CD14-positive monocyte (primary cell): ENCODE measurements around the gene CYRIA. TPM values are rescaled to one million over a fixed set of nuclear protein-coding genes. Genes with fewer than 3 reads are reported as not detected.

Experiments used
- DNase-seq, 3 donors: peaks; one replicate each; pipeline ENCODE4 v3.0.0-alpha.2; 2011 to 2022
- H2AFZ ChIP-seq: 2 replicates; pipeline ENCODE4 v1.6.0; 2012; ENCODE audit warnings: mild to moderate bottlenecking, low read depth, low read length, inconsistent platforms; ENCODE audit not compliant: insufficient read depth, poor library complexity, severe bottlenecking
- H3K27ac ChIP-seq, 2 donors: 1 replicate in 1 of 2; 2 replicates in 1 of 2; pipeline ENCODE4 v1.5.1; 2012 to 2013; ENCODE audit warnings: low read length in 2 of 2, control low read depth in 1 of 2, inconsistent platforms in 1 of 2, low read depth in 1 of 2, mild to moderate bottlenecking in 1 of 2
- H3K27me3 ChIP-seq, 2 donors: one replicate each; pipeline versions ENCODE4 v1.6.0 to v1.6.1; 2011 to 2013; ENCODE audit warnings: low read length in 2 of 2; ENCODE audit not compliant: control insufficient read depth in 2 of 2, insufficient read depth in 2 of 2
- H3K36me3 ChIP-seq, 2 donors: replicated peaks in 1 of 2; 1 replicate in 1 of 2; 2 replicates in 1 of 2; pipeline versions ENCODE4 v1.5.1 to v1.6.1; 2012 to 2013; ENCODE audit warnings: low read length in 2 of 2, control low read depth in 1 of 2, inconsistent platforms in 1 of 2, mild to moderate bottlenecking in 1 of 2; ENCODE audit not compliant: insufficient read depth in 2 of 2, control insufficient read depth in 1 of 2
- H3K4me1 ChIP-seq, 2 donors: 1 replicate in 1 of 2; 2 replicates in 1 of 2; pipeline versions ENCODE4 v1.5.1 to v1.6.1; 2012 to 2013; ENCODE audit warnings: low read length in 2 of 2, control low read depth in 1 of 2, inconsistent platforms in 1 of 2, mild to moderate bottlenecking in 1 of 2, moderate library complexity in 1 of 2; ENCODE audit not compliant: insufficient read depth in 2 of 2, control insufficient read depth in 1 of 2
- H3K4me2 ChIP-seq: replicated peaks from 2 replicates; pipeline ENCODE3; 2012; ENCODE audit warnings: low read length, moderate library complexity, mild to moderate bottlenecking; ENCODE audit not compliant: poor library complexity, severe bottlenecking; ENCODE audit errors: extremely low read depth
- H3K4me3 ChIP-seq, 3 experiments: fragments of 200-600 bp in 1 of 3; sonication (generic) in 1 of 3; replicated peaks in 1 of 3; 1 replicate in 2 of 3; 2 replicates in 1 of 3; pipeline ENCODE4 v1.5.1; 2011 to 2013; ENCODE audit warnings: low read length in 3 of 3, mild to moderate bottlenecking in 3 of 3, control low read depth in 2 of 3, low read depth in 2 of 3, inconsistent platforms in 1 of 3, moderate library complexity in 1 of 3
- H3K79me2 ChIP-seq: 2 replicates; pipeline ENCODE4 v1.6.0; 2012; ENCODE audit warnings: mild to moderate bottlenecking, control low read depth, inconsistent platforms, low read length, moderate library complexity; ENCODE audit not compliant: insufficient read depth
- H3K9ac ChIP-seq: 2 replicates; pipeline ENCODE4 v1.6.0; 2017; ENCODE audit warnings: low read length, mild to moderate bottlenecking; ENCODE audit not compliant: insufficient read depth, poor library complexity, severe bottlenecking
- H3K9me3 ChIP-seq, 2 donors: replicated peaks in 1 of 2; 1 replicate in 1 of 2; 2 replicates in 1 of 2; pipeline versions ENCODE4 v1.5.1 to v1.6.1; 2012 to 2013; ENCODE audit warnings: low read length in 2 of 2, control low read depth in 1 of 2; ENCODE audit not compliant: control insufficient read depth in 1 of 2, insufficient read depth in 1 of 2
- H4K20me1 ChIP-seq: 2 replicates; pipeline ENCODE4 v1.6.0; 2012; ENCODE audit warnings: mild to moderate bottlenecking, low read length, control low read depth, moderate library complexity; ENCODE audit not compliant: insufficient read depth
- H3K27ac Mint-ChIP-seq, 7 donors: one replicate each; pipeline ENCODE4 v1.8.0; 2020; ENCODE audit warnings: mild to moderate bottlenecking in 7 of 7, mixed read lengths in 7 of 7, moderate library complexity in 6 of 7, inconsistent platforms in 2 of 7
- H3K27me3 Mint-ChIP-seq, 3 donors: one replicate each; pipeline ENCODE4 v1.8.0; 2021 to 2022; ENCODE audit warnings: low read depth in 3 of 3, mild to moderate bottlenecking in 3 of 3, mixed read lengths in 3 of 3, moderate library complexity in 3 of 3, inconsistent platforms in 1 of 3
- H3K36me3 Mint-ChIP-seq, 2 donors: one replicate each; pipeline ENCODE4 v1.8.0; 2020; ENCODE audit warnings: mixed read lengths in 2 of 2, inconsistent platforms in 1 of 2, mild to moderate bottlenecking in 1 of 2
- H3K4me1 Mint-ChIP-seq: one replicate; pipeline ENCODE4 v1.8.0; 2020; ENCODE audit warnings: mild to moderate bottlenecking, mixed read lengths
- H3K4me3 Mint-ChIP-seq, 2 donors: one replicate each; pipeline ENCODE4 v1.8.0; 2020; ENCODE audit warnings: mild to moderate bottlenecking in 2 of 2, mixed read lengths in 2 of 2, moderate library complexity in 1 of 2
- H3K9me3 Mint-ChIP-seq, 7 donors: one replicate each; pipeline ENCODE4 v1.8.0; 2020 to 2022; ENCODE audit warnings: mixed read lengths in 7 of 7, mild to moderate bottlenecking in 6 of 7, moderate library complexity in 6 of 7, inconsistent platforms in 2 of 7
- WGBS: methylation state at CpG from one replicate; pipeline ENCODE4 v1.1.5; 2013; ENCODE audit warnings: missing lambda C conversion rate; ENCODE audit not compliant: insufficient coverage; 5-methylcytosine and 5-hydroxymethylcytosine counted together
- intact Hi-C, 2 donors: fragments of 100-400 bp; cut with micrococcal nuclease; formaldehyde crosslinking; loops; one replicate each; pipeline versions ENCODE4 v1.15.0 to v1.15.1; 2023
- polyA plus RNA-seq, 3 donors: library from polyadenylated mRNA; depleted of rRNA in 1 of 3; unstranded in 2 of 3; stranded (reverse) in 1 of 3; fragments of 300-500 nt in 2 of 3; fragments of >200 nt in 1 of 3; fragmentation: Illumina TruSeq in 2 of 3; gene quantifications; 1 replicate in 2 of 3; 2 replicates in 1 of 3; pipeline ENCODE4 v1.2.3, GENCODE V29; 2012 to 2021
- TF ChIP-seq, protein P1 (sequence below): fragments of 200-600 bp; IDR thresholded peaks from one replicate; pipeline ENCODE4 v1.8.0; 2022; ENCODE audit warnings: antibody characterized with exemption, mild to moderate bottlenecking

CYRIA gene
- polyA plus RNA-seq, 3 donors, result 55.9 to 101 (median 72.4) TPM

DNA sequence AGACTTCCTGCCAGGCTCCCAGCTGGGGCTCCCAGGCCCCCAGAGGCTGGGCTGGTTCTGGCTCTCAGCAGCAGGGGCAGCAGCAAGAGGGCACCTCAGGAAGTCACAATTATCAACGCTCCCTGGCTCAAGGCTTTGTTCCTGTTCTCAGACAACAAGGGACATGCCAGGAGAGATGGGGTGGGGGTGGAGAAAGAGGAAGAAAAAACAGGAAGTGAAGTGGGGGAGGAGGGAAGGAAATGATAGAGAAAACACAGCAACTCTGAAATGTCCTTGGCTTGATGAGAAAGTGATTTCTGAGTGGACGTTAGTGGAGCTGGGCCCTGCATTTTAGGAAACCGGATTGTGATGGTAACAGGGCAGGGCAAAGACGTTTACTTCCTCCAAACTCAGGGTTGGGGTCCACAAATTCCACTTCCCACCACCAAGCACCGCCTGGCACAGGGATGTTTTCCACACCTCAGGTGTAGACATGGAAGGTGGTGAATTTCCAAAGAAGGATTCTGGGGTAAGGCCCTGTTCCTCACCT is 40.4 kb downstream of the CYRIA start:
- H3K36me3 ChIP-seq, result peaks cover 9 to 40% of the 10 kb centered on the region in 2 donors
- peaks cover 12% of the 10 kb centered on the region for H4K20me1 ChIP-seq
- peak overlapping the region; percentile 91 to 98 for H3K27ac ChIP-seq
- 0% methylated on average over 1 of the region's 5 CpGs for WGBS
- Mint-ChIP-seq H3K9me3 (peaks cover 0 to 2% (median 0%) of the 10 kb centered on the region in 7 donors), H3K27ac (peak overlapping the region; percentile 98 to 100 (median 99)), H3K4me3 (peak overlapping the region; percentile 71 to 76), H3K27me3 (peaks cover 0 to 5% (median 0%) of the 10 kb centered on the region in 3 donors), H3K4me1 (peaks cover 98% of the 10 kb centered on the region), H3K36me3 (peaks cover 82 to 87% of the 10 kb centered on the region in 2 donors)
- H3K4me3 ChIP-seq, result peak overlapping the region in 1 of 3 experiments; percentile 53
- peak; percentile 92 to 96 (median 94) for DNase-seq
- H3K4me2 ChIP-seq, result peak overlapping the region; percentile 61
- no peak overlapping the region for H2AFZ ChIP-seq
- peak overlapping the region; percentile 70 for H3K9ac ChIP-seq
- H3K4me1 ChIP-seq, result peaks cover 98 to 99% of the 10 kb centered on the region in 2 donors
- peaks cover 77% of the 10 kb centered on the region for H3K79me2 ChIP-seq
- no peaks in the 10 kb centered on the region for H3K9me3 ChIP-seq
- no peaks in the 10 kb centered on the region for H3K27me3 ChIP-seq
- TF ChIP-seq, protein P1, sequence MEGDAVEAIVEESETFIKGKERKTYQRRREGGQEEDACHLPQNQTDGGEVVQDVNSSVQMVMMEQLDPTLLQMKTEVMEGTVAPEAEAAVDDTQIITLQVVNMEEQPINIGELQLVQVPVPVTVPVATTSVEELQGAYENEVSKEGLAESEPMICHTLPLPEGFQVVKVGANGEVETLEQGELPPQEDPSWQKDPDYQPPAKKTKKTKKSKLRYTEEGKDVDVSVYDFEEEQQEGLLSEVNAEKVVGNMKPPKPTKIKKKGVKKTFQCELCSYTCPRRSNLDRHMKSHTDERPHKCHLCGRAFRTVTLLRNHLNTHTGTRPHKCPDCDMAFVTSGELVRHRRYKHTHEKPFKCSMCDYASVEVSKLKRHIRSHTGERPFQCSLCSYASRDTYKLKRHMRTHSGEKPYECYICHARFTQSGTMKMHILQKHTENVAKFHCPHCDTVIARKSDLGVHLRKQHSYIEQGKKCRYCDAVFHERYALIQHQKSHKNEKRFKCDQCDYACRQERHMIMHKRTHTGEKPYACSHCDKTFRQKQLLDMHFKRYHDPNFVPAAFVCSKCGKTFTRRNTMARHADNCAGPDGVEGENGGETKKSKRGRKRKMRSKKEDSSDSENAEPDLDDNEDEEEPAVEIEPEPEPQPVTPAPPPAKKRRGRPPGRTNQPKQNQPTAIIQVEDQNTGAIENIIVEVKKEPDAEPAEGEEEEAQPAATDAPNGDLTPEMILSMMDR, result no peak
- intact Hi-C loops, result loop anchor here (5.0 kb wide), 2 partner anchors 37 to 237 kb away; no protein-coding TSS in a partner anchor

DNA sequence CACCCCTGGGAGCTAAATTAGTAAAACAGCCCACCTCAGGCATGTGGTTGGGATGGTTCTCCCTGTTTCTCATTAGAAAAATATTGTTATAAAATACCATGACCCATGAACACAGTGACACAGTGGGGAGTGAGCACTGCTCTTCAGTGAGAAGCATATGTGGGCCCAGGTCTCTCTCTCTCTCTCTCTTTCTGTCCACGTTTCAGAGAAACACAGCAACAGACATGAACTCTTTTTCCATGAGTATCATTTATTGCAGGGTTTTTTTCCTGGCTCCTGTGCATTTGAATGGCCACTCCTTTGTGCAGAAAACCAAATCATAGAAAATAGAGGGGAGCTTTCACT is 41.2 kb downstream of the CYRIA start:
- TF ChIP-seq, protein P1, result no peak
- H2AFZ ChIP-seq, result no peak overlapping the region
- Mint-ChIP-seq H3K9me3 (peaks cover 0 to 2% (median 0%) of the 10 kb centered on the region in 7 donors), H3K4me3 (no peak overlapping the region), H3K27ac (peak overlapping the region; percentile 98 to 100 (median 99)), H3K36me3 (peaks cover 83 to 87% of the 10 kb centered on the region in 2 donors), H3K27me3 (peaks cover 0 to 3% (median 0%) of the 10 kb centered on the region in 3 donors), H3K4me1 (peaks cover 96% of the 10 kb centered on the region)
- no peaks in the 10 kb centered on the region for H3K27me3 ChIP-seq
- H3K36me3 ChIP-seq, result peaks cover 17 to 49% of the 10 kb centered on the region in 2 donors
- DNase-seq, result no peak
- peak overlapping the region; percentile 61 for H3K4me2 ChIP-seq
- H3K9me3 ChIP-seq, result no peaks in the 10 kb centered on the region
- peak overlapping the region; percentile 32 for H3K9ac ChIP-seq
- WGBS, result no CpG with 5 or more reads among the region's 1 CpG
- H3K27ac ChIP-seq, result peak overlapping the region in 1 of 2 donors; percentile 98
- H3K4me1 ChIP-seq, result peaks cover 90 to 92% of the 10 kb centered on the region in 2 donors
- peaks cover 75% of the 10 kb centered on the region for H3K79me2 ChIP-seq
- peaks cover 5% of the 10 kb centered on the region for H4K20me1 ChIP-seq
- intact Hi-C loops, result no loop called here
- H3K4me3 ChIP-seq, result peak overlapping the region in 1 of 3 experiments; percentile 47
